CD4-positive, alpha-beta T cell treated with Interferon gamma for 1 hour (primary cell): ENCODE results near the gene DAD1.
A peak's percentile ranks its signal among the peaks of the same experiment; 100 is the strongest.
"Not testable (repeated sequence)": the region's sequence is repeated elsewhere in the genome, so short reads cannot be mapped to it uniquely, and the experiment has no call there.

Experiments used
- DNase-seq: peaks from one replicate; pipeline ENCODE4 v3.0.0-alpha.2; 2020

DAD1 gene

DNA sequence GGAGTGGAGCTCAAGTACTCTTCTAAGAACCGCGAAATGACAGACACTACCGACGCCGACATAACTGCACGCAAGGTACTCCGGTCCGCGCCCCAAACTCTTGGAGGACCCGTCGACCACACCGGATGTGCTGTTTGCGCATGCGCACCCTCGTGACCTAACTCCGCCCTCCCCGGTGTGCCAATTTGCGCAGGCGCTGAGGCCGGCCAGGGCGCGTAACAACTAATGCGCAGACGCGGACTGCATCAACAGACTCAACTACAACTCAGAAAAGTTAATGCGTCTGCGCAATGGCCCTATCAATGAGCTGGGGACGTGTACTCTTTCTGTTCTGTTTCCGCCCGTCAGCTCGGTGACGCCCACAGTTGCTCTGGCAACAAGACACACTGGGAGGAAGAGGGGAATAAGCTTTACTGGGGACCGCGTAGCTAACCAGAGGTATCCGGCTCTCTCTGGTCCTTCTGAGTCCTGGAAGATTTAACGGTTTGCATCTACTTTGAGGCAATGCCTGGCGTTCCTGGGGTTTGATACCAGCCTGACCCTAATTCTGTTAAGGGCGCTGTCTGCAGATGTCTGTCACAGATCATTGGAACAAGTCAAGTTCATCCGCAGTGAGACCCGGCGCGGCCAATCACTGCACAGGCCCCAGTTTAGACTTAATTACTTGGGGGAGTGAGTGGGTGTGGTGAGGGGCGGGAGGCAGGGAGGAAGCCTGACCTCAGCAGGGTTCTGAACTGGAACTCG lies at the start of gene DAD1:
Gene DAD1 (minus strand): TSS at position 129 of the 744 bp plus-strand sequence. CDS start 67 bp downstream, at position 62.
- DNase-seq, result peak; percentile 99

DNA sequence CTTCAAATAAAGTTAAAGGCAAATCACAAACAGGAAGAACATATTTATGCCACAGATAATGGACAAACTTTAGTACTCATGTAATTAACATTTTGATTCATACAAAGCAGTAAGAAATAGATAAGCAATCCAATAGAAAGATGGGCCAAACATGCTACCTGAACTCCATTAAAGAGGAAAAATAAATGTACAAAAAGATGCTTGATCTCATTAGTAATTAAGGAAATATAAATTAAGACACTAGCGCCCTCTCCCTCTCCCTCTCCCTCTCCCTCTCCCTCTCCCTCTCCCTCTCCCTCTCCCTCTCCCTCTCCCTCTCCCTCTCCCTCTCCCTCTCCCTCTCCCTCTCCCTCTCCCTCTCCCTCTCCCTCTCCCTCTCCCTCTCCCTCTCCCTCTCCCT lies 47.0 kb upstream of the DAD1 start:
- not testable (repeated sequence) for DNase-seq

DNA sequence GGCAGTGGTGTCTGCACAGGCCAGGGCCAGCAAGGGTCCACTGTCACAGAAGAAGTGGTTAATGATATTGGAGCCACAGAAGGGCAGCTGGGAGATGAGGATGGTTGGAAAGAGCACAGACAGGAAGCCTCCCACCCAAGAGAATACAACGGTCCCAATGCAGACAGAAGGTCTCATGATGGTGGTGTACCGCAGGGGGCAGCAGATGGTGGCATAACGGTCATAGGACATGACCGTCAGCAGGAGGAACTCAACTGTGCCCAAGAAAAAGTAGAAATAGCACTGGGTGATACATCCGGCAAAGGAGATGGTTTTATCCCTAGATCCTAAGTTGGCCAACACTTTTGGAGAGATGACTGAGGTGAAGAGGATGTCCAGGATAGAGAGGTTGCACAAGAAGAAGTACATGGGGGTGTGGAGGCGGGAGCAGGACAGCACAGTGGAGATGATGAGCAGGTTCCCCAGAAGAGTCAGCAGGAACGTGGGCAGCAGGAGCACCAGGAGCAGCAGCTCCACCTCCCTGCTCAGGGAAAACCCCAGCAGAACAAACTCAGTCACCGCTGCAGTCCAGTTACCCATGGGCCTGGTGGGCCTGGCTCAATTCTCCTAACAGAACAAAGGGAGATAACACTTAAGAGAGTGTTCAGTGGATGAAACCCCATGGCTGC lies 45.3 kb upstream of the DAD1 start:
- DNase-seq, result no peak

DNA sequence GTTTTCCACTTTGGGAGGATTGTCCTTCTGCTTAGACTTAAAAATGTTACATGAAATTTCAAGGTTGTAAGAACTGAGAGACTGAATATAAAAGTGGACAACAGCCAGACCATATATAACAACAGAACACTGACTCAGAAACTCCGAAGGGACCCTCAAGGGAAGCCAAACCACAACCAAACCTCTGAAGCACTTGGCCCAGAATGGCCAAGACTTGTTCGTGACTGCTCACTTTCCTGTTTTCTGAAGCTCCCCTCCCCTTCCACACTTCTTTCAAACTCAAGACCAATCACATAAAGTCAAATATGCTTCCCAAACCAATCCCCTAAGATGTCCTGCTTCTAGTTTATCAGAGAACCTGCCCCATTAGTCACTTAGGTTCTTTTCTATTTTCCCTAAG lies 41.5 kb upstream of the DAD1 start:
- DNase-seq, result no peak

DNA sequence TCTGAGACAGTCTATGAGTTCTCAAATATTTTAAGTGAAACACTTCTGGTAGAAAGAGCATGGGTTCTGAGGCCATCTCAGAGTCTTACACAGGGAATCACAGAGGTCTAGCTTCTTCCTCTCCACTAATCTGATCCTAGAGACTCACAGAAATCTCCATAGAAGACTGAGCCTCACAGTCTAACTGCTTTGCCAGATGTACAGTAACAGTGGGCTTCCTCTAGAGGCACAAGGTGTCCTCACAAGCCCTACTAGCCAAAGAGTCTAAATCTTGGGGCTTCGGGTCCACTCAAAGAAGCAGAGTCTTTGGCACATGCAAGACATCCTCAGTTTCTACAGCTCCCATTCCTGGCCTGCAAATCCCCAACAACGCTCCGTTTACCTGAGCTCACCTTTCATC lies 41.0 kb upstream of the DAD1 start:
- DNase-seq, result no peak

DNA sequence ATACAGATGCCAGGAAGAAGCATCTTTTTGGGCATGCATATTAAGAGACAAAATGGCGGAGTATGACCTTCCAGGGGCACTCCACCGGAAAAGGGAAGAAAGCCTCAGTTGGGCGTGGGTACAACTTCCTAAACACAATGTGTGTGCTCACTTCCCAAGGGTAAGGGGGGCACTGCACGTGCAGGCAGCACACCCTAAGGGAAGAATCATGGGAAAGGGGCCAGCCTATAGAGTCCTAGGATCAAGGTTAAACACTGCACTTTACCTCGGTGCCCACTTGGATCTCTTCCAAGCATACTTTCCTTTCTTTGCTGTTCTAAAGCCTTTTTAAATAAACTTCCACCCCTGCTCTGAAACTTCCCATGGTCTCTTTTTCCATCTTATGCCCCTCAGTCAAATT lies 40.3 kb upstream of the DAD1 start:
- DNase-seq, result no peak

DNA sequence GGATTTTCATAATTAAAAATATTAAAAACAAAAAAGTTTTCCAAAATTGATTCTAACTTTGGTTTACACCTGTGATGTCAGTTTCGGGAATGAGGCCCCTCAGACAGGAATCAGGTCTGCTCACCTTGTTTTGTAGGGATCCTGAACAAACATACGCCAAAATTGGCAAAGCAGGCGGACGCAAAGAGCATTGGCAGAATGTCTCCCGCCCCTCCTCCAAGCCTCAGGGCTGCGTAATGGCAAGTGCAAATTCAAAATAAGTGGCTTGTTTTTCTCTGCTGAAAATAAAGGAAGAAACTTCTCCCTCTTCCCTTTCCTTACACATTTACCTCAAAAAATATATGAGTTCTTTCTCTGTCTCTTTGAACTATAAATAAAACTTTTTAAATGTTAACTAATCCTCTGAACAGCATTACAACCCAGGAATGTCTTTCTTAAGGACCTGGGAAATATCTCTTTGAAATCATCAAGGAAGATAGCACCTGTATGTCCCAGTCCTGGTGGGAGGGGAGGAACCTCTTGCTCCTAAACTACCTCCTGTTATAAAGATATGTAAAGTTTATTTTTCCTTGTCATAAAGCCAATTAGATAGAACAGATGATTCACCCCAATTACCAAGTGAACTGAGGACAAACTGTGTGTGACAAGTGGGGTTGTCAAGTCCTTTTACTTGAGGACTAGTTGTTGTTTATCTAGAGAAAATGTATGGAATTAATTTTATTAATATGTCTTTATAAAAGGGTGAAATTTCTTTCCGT lies 38.7 kb upstream of the DAD1 start:
- no peak for DNase-seq

DNA sequence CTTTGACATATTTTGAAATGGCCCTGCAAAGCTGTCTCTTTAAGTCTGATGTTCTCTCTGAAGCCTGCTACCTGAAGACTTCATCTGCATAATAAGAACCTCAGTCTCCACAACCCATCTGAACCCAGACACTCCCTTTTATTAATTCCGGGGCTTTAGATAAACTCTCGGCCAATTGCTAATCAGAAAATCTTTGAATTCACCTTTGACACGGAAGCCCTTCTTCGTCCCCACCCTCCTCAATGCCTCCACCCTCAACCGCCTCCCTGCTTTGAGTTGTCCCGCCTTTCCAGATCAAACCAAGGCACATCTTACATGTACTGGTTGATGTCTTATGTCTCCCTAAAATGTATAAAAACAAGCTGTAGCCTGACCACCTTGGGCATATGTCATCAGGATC lies 37.6 kb upstream of the DAD1 start:
- no peak for DNase-seq

DNA sequence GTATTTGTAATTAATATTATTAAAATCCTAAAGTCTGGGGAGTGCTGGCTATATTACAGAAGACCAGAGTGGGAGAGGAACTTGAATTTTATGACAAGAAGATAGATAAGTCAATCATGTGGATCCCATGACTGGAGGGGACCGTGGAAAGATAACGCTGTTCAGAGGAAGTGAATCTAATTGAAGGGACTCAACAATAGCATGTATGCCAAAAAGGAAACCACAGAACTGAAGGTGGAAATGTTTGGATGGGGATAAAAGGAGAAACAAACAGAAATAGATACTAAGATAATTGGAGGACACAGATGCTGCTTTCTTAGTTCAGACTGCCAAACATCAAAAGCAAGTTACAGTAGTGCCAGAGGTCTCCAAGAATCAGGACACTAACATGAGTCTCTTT lies 34.0 kb upstream of the DAD1 start:
- no peak for DNase-seq

DNA sequence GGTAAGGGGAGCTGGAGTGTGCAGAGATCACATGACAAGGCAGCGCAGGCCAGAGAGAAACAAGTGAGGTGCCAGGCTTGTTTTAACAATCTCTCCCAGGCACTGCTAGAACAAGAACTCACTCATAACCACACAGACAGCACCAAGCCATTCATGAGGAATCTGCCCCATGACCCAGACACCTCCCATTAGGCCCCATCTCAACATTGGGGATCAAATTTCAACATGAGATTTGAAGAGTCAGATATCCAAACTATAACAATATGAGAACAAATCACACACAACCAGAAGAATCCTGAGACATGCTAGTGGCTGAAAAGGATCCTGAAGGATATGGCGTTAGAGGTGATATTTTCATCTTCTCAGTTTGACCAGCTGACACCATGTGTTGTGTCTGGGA lies 33.2 kb upstream of the DAD1 start:
- no peak for DNase-seq

DNA sequence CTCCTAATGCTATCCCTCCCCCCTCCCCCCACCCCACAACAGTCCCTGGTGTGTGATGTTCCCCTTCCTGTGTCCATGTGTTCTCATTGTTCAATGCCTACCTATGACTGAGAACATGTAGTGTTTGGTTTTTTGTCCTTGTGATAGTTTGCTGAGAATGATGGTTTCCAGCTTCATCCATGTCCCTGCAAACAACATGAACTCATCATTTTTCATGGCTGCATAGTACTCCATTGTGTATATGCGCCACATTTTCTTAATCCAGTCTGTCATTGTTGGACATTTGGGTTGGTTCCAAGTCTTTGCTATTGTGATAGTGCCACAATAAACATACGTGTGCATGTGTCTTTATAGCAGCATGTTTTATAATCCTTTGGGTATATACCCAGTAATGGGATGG lies 26.7 kb upstream of the DAD1 start:
- DNase-seq, result not testable (repeated sequence)

DNA sequence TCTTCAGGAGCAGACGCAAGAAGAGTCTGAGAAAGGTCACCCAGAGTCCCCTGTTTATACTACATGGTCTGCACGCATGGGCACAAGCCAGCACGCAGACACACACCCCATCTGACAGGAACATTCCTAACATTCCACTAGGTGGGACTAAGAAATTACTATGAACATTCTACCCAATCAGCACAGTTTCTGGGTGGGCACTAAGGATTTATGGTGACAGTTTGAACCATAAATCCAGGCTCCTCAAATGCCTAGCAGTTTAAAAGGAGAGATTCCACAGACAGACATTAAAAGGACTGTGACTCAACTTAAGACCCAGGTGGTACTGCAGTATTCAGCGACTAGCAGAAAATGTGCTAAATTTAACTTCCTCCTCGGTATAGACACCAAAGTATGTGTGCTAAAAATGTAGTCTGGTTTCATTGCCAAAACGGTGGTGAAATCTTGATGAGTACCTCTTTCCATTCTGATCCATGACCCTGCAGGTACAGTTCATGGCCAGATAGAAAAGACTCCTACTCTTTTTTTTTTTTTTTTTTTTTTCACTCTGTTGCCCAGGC lies 25.3 kb upstream of the DAD1 start:
- DNase-seq, result no peak

DNA sequence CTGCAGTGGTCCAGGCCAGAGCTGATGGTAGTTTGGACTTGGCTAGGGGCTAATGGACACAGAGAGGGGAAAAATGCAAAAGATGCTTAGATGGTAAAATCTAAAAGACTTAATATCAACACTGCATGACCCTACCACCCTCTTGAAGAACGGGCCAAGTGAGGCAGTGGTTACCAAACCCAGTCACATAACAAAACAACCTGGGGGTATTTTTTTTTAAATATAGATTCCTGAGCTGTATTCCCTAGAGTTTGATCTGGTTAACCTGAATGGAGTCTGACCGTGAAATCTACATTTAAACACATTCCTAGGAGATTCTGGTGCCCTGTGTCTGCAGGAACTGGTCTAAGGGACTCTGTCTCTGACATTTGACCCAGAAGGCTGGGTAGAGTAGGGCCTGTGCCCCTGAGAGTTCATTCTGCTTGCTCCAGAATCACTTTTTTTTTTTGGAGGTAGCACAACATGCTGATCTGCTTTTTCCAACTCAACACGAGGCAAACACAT lies 24.8 kb upstream of the DAD1 start:
- no peak for DNase-seq

DNA sequence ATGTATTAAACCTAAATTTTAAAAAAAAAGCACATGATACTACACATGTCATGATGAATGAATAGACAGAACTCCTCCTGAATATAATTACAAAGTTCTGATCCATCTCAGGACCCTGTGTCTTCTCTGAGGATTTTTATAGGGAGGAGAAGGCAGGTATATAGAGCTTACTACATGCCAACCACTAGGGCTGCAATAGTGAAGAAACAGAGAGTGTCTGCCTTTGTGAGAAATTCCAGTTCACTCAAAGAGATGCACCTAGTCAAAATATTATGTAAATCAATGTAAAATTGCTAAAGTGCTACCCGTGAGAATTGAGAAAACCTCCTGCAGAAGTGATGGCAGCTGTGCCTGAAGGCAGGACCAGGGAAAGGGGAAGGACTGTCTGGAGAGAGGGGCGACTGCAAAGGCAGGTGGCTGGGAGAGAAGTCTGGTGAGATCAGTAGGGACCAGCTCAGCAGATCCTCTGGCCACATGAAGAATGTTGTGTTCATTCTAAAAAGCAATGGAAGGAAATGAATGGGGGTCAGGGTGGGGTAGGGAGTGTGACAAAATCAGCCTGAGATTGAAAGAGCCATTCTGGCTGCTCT lies 24.2 kb upstream of the DAD1 start:
- DNase-seq, result no peak

DNA sequence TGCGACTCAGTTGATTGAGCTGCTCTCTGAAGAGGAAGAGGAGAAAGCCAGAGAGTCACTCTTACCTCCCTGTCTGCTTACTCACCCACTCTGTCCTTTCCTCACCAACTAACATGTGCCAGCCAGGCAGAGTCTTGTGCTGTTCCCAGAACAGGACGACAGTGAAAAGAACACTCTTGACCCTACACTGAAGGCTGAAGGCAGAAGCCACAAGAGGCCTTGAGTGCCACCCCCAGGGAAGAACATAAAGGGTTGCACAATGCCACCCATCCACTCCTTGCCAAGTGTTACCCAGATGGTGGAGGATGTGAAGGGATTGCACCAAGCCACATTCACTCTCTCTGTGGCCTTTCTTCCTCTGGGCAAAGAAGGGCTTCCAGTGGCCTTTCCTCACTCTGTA lies 21.9 kb upstream of the DAD1 start:
- DNase-seq, result no peak

DNA sequence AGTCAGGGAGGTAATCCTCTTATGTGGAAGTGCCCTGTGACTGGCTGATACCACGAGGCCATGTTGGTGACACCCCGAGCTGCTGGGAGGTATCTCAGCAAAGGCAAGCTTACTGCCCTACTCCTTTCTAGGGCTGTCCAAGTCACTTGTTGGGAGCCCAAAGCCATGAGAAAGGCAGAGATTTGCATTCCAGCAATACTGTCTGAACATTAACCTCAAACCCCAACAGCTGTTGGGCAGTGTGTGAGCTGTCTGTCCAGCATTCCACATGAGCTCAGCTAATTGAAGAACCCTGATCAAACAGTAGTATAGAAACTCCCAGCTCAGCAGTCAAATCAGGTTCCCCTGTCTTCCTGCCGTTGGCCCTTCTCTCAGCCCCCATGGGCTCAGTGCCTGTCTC lies 18.3 kb upstream of the DAD1 start:
- no peak for DNase-seq

DNA sequence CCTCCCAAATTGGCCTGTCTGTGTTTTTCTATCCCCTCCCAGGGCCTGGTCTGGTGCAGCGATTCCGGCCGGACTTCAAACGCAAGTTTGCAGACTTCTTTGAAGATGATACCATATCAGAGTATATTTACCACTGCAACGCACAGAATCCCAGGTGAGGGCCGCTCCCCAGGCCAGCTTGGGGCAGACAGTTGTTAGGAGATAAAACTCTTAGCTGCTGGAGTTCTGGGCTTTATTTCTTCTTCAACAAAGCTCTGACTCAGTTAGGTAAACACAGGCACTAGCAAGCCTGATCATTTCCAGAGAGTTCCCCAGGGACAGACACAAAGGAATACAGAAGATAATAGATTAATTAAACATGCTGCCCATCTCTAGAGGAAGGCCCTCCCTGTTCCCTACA lies 17.4 kb upstream of the DAD1 start:
- DNase-seq, result no peak

DNA sequence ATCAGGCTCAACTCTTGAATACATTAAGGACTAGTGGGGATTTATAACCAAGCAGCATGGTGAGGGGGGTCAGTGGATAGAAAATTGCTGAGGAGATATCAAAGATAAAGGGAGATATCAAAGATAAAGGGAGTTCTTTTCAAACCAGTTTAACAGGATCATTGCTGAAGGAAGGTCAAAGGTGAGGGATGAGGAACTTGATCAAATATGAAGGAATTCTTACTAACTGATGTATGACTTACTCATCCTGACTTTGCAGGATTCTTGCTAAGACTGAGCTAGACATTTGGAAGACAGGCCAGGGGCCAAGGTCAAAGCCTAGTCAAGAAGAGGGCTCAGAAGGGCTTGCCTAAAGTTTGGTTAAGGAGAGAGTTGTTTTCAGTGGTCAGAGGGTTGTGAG lies 13.8 kb upstream of the DAD1 start:
- no peak for DNase-seq

DNA sequence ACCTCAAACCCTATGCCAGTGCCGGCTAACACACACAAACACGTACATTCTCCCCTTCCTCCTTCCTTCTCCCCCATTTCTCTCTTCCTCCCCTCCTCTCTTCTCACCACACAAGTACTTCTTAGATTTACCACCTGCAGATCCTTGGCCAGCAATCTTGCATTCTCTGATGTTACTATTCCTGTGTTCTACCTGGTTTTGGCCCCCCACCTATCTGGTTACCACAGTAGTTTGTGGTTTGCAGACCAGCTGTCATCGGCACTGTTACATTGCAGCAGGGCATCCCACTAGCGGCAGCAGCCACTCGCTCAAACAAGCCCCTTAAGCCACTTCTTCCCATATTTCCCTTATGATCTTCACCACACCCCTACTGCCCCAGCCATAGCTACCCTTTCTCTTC lies 13.0 kb upstream of the DAD1 start:
- DNase-seq, result no peak

DNA sequence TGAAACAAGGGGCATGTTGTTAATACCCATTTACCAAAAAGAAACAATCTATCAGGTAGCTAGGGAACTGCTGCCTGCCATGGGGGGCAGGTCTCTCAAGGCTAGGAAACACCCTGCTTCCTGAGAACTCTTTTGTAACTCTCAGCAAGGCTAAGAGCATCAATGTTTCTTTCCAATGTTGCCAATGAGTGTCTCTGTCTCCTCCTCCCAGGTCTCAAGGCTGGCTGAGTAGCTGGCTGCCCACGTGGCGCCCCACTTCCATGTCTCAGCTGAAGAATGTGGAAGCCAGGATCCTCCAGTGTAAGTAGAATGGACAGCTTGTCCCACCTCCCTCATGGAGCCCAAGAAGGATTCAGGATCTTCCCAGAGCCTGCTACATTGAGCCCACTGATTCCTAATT lies 12.4 kb upstream of the DAD1 start:
- DNase-seq, result no peak

DNA sequence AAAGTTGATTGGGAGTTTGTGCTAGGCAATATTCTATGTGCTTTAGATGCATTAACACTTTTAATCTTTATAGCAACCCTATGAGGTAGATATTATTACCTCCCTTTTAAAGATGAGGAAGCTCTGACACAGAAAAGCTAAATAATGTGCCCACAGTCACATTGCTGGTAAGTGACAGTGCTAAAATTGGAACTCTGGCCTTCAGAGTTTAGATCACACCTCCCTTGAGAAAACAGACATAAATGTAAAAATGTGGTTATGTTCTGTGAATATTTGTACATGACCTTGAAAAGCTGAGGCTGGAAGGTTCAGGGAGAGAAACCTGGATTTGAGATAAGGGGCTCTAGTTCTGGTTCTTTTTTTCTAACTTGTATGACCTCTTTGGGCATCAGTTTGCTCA lies 11.0 kb upstream of the DAD1 start:
- no peak for DNase-seq

DNA sequence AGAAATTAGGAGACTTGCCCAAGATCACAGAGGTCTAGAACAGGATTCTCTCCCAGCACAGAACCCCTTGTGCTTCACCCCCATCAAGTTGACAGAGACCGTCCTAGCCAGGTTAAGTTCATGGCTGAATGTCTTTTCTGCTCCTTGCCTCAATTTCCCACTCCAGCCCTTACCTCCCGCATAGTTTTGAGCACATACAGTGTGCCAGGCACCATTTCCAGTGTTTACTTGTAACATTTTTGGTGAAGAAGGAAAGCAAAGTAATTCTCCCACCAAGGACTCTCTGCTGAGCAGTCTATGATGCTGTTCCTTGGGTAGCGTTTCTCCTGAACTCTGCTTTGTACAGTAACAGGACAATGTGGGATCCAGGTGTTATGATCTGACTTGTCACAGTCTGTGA lies 10.3 kb upstream of the DAD1 start:
- DNase-seq, result no peak

DNA sequence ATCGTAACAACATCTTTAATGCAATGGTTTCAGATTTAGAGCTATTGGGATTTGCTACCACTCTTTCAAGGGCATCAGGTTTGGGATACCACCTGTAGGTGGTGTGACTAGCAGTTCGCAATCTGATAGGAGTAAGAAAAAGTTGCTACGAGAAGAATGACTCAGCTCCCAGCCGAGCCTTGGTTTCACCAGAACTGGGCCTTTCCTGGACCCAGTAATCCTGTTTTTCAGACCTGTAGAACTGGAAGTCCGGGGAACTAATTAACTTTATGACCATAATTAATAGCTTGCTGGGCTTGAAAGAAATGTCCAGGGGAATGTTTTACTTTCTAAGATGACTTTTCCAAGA lies 9.8 kb upstream of the DAD1 start:
- DNase-seq, result peak; percentile 7
